NOMO-1 treated with dmso at 0.1 percent for 144 hours (cell line): ENCODE results near the gene POT1.

Source experiments
- DNase-seq: peaks from one replicate; lab custom pipeline; 2025; ENCODE audit not compliant: unreplicated experiment; lab: John Stamatoyannopoulos, UW

The POT1 gene

GRCh38 chr7:124775422-124775821, 154.2 kb downstream of the POT1 start:
- DNase-seq: no peak

DNA sequence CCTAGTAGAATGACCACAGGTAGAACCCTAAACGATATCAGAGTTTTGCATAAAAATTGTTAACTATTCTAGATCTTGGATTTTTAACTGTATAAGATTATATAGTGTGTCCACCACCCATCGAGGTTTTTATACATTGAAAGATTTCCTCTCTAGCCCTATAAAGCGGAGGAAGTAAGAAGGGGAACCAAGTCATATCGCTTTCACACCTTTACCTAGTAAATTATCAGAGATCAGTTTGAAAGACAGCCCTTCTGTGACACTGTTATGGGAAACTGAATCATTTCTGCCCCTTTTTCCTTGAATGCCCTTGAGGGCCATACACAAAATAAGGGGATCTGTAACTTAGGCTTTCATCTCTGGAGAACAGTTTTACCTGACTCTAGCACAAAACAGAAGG, 155.7 kb downstream of the POT1 start:
- DNase-seq: no peak

DNA sequence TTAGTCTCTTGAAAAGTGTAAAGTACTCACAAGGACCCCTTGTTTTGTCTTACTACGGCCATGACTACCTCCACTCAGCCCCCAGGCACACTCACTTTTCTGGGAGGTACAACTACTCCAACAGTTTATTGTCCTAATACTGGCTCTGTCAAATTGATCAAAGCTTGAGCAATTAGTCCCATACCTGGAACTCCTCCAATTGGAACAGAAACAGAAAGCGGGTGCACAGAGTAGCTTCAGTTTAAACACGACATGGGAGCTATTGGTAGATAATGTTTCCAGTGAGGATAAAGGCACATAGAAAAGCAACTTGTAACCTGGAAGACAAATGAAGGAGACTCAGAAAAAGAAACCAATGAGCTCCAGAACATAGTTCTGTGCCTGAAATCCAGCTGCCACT, 156.3 kb downstream of the POT1 start:
- DNase-seq: no peak
